ENCODE results near the gene GSTM2.

Gene GSTM2

DNA sequence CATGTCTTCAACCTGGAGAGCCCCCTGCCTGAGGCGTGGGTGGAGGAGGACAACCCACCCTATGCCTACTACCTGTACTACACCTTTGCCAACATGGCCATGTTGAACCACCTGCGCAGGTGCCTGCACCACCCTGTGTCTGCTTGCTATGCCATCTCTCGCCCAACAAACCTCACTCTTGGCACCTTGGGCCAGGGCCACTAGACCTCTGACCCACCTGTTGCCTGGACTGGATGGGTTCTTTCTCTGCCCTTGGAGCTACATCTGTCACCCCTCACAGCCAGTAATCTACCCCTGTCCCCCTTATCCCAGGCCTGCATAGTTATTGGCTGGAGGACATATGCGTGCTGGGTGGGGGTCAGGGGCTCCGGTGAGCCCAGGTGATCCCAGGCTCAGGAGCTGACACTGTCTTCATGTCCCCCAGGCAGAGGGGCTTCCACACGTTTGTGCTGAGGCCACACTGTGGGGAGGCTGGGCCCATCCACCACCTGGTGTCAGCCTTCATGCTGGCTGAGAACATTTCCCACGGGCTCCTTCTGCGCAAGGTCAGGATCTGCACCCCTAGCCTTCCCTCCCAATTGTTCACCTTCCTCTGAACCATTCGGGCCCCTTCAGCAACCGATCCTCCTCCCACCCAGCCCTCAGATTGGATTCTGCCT lies 38.4 kb upstream of the GSTM2 start:
- no peak for DNase-seq (ENCODE audit: low read depth, low spot score)

DNA sequence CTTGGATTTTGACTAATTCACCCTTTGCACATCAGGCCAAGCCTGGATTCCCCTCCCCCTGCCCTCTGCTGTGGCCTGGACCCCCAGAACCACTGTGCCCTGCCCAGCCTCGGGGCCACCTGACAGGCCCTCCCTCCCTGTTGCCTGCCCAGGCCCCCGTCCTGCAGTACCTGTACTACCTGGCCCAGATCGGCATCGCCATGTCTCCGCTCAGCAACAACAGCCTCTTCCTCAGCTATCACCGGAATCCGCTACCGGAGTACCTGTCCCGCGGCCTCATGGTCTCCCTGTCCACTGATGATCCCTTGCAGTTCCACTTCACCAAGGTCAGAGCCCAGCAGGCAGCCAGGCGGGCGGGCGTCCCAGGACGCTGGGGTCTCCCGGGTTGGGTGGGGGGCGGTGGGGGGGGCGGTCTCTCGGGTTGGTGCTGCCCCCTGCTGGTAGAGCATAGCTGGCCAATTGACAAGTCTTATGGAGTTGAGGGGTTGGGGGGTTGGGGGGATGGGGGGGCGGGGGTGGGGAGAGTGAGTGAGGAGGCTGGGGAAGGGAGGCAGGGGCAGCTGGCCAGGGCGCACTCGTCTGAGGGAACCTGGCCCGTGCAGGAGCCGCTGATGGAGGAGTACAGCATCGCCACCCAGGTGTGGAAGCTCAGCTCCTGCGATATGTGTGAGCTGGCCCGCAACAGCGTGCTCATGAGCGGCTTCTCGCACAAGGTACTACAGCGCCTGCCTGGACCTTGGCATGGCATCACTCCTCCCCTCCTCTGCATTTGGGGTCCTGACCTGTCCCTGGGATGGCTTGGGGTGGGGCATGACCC lies 37.6 kb upstream of the GSTM2 start:
- DNase-seq (ENCODE audit: low read depth, low spot score): no peak

DNA sequence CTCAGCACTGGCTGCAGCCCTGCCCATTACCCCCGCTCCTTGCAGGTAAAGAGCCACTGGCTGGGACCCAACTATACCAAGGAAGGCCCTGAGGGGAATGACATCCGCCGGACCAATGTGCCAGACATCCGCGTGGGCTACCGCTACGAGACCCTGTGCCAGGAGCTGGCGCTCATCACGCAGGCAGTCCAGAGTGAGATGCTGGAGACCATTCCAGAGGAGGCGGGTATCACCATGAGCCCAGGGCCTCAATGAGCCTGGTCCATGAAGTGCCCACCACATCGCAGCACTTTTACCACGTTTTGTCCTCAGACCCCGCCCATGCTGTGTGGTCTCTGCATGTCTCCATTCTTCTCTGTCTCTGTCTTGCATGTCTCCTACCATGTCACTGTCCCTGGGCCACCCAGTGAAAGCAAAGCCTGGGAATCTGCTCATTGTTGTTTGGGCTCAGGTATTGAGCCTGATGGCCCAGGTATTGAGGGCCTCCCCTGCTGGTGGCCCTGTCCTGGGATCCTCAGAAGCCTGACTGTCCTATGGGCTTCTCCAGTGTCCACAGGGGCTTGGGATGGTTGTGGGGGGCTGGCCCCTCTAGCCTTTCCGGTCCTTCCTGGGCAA lies 36.9 kb upstream of the GSTM2 start:
- no peak for DNase-seq (ENCODE audit: low read depth, low spot score)

DNA sequence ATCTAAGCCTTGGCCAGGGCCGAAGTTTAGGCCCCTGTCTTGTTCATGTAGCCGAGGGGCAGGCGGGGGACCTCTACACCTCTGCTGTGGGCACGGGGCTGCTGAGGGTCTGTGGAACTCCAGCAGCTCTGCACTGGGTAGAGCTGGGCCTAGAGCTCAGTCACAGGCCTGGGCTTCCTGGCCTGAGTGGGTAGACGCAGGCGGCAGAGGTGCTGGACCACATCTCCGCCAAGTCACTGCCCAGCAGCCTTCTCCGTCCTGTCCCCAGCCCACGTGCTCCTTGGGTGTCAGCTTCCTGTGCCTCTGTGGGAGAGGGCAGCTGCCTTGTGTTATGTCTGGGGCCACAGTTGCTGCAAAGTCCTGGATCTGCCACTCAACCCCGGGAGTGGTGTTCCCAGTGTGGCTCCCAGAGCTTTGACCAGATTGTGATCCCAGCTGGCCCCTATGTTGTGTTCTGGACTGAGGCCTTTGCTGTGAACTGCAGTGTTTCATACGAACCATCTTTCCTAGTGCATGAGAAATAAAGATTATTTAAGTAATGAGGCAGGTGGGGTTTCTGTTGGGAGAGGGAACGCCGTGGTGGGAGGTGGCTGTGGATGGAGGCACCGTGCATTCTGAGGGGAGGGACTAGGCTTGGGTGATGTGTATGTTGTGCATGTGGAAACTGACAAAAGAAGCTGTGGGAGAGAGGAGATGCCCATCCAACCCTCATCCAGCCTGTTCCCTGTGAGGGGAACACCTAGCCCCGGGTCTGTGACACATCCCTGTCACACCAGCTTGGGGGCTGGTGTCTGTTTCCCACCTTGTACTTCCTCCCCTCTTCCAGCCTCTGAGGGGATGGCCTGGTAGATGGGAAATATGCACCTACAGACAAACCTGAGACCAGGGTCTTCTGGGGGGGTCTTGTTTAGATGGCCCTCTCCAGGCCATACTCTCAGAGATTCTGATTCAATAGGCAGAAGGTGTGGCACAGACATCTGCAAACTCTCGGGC lies 36.0 kb upstream of the GSTM2 start:
- no peak for DNase-seq (ENCODE audit: low read depth, low spot score)

DNA sequence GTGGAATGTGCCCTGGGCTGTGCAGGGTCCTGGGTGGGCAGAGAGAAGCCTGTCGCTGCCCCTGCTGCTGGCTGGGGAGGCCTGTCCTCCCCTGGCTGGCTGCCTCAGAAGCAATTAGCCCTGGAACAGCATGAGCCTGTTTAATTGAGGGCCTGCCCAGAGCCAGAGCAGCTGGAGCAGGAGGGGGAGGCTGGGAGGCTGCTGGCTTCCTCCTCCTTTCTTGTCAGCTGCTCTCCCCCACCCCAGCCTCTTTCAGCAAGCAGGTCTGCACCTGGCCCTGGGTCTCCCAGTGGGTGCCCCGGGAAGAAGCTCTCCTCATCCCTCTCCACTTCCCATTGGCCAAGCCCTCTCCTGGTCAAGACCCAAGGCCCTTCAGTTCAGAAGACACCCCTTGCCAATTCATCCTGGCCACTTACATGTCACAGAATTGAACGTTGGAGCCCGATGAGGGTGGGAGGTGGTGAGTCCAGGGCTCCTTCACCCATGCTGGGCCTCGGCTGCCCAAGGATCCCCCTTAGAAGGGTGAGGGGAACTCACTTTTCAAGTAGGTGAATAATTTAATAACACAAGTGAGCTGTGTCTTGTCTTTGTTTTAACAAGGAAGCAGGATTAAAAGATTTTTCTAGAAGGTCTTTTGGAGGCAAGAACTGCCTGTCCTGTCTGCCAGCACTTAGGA lies 35.0 kb upstream of the GSTM2 start:
- no peak for DNase-seq (ENCODE audit: low read depth, low spot score)

DNA sequence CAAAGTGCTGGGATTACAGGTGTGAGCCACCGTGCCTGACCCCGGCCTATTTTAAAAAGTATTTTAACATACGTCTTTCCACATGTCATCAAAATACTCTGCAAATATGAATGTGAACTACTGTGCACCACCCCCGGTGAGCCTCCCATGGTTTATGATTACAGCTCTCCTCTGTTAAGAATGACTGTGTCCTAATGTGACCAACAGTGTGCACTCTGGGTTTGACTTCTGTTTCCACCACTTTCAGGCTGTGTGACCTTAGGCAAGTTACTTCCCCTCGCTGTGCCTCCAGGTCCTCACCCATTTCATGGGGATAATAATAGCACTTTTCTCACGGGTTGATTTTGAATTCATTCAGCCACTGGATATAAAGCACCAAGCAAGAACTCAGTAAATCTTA lies 33.6 kb upstream of the GSTM2 start:
- DNase-seq (ENCODE audit: low read depth, low spot score): no peak

DNA sequence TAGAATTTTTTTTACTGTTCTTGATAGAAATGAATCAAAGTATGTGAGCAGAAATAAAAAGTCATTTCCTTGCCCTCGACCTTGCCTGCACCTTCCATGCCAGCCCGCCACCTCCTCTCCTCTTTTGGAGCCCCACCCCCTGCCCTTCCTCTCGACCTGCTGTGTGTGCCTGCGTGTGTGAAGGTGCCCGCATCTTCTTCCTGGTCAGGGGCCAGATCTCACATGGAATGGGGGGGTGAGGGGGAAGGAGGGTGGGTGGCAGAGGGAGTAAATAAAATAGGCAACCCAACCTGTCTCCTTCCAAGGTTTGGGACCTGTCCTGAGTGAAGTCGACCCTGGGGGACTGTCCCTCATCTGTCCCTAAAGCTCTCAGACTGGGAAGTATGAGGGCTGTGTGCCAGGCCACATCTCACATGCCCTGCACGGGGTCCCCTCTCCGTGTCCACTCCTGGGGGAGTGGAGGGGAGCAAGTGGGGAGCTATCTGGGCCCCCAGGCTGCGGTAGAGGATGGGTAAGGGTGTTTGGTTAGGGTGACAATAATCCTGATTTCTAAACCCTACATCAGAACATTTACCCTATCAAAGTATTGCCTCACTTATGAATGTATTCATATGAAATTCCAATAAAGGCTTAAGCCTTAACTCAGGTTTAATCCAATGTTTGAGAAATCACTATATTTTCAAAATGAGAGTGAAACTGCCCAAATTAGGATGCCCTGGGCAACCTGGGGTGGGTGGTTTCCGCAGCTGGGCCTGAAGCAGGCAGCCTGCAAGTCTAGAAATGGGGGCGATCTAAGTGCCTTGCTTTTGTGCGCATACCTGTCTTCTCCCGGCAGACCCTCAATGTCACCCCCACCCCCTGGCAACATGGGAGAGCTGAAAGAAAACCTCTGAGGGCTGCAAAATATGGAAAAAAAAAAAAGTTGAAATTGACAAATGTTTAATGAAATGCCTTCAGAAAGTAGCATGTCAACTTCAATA lies 32.8 kb upstream of the GSTM2 start:
- DNase-seq (ENCODE audit: low read depth, low spot score): no peak

DNA sequence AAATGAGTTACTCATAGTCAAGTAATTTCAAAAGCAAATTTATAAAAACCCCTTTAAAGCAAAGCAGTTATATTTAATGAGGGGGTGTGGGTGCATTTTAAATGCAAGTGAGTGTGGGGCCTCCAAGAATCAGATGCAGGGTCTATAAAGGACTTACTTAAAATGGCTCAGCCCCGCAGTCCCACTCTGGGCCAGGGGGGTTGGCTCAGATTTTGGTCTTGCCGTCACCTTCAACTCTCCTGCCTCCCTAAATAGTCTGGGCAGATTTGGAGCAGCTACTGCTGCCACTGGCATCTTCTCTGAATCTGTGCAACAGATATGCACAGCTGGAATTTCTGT lies 32.0 kb upstream of the GSTM2 start:
- no peak for DNase-seq (ENCODE audit: low read depth, low spot score)

DNA sequence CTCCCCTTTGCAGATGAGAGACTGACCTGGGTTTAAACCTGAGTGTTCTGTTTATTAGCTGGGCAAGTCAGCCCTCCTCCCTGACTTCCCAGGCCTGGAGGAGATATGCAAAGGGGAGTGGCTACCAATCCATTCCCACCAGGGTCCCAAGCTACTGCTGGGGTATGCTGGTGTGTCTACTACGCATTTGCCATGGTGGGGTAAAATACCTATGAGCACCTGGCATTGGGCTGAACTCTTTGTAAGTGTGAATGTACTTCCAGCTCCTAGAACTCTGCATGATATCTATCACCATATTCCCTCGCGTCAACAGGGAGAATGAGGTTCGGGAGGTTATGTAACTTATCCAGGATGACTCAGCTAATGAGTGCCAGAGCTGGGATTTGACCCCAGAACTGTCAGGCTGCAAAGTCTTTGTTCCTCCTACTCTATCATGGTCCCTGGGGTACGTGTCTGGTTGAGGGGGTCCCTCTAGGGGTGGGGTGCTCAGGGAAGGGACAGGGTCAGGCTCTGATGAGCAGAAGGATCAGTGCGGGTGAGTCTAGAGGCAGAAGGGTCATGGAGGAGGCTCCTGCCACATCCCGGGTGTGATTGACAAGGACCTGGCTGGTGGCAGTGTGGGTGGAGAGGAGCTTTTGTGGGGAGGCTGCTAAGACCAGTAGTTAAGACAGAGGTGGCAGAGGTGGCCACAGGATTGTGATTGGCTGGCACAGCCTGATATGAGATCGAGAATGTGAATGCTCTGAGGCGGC lies 31.5 kb upstream of the GSTM2 start:
- no peak for DNase-seq (ENCODE audit: low read depth, low spot score)

DNA sequence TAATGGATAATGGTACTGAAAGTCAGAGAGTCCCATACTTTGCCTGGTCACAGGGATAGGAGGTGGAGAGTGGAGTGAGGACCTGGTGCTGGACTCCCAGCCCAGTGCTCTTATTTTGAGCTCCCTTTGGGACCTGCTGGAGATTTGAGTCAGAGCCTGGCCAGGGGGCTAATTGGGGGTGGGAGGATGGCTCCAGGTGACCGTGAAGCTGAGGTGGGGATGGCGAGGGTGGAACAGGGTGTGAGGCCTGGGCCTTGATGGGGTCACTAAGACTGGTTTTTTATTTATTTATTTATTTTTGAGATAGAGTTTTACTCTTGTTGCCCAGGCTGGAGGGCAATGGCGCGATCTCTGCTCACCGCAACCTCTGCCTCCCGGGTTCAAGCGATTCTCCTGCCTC lies 30.4 kb upstream of the GSTM2 start:
- no peak for DNase-seq (ENCODE audit: low read depth, low spot score)

DNA sequence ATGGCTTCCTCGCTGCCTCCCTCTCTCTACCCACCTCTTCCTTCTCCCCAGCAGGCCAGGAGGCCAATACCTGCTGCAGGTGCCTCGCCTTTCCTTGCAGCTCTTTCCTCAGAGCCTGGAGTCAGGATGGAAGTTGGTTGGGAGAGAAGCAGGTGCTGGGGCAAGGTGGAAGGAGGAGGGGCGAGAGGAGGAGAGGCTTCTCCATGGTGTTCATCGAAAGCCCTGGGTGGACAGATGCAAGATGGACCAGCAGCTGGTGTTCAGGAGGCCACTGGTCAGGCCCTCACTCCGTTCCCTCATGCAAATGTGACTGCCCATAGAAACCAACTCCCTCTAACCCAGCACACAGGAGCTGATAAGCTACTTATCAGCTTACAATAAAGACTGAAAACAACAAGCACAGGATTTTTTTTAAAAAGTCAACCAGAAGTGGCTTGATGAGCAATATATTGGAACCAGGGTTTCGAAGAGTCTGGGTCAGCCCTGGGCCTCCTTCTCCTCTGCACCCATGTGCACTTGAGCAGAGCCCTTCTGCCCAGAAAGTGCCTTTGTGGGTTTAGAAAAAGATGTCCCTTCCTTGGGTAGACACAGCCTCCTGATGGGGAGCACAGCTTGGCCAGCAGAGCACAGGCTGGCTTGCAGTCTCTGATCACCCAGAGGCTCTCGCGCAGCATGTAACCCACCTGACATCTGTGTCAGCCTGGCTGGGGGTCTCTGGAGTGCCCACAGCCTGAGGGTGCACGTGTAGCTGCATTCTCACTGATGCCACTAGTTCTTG lies 28.6 kb upstream of the GSTM2 start:
- no peak for DNase-seq (ENCODE audit: low read depth, low spot score)

DNA sequence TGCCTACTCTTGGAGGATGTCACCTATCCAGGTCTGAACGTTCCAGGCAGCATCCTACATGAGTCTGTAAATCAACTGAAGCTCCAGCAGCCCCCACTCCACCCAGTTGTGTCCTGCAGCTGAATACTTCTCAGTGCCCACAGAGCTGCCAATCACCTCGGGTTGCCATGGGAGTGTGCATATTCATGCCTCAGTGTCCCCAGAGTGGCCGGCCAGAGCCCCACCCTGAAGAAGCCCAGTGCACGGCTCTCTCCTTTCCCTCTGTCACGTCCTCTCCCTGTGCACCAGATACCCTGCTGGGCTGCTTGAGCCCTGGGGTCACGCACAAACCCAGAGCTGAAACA lies 28.0 kb upstream of the GSTM2 start:
- DNase-seq (ENCODE audit: low read depth, low spot score): no peak

DNA sequence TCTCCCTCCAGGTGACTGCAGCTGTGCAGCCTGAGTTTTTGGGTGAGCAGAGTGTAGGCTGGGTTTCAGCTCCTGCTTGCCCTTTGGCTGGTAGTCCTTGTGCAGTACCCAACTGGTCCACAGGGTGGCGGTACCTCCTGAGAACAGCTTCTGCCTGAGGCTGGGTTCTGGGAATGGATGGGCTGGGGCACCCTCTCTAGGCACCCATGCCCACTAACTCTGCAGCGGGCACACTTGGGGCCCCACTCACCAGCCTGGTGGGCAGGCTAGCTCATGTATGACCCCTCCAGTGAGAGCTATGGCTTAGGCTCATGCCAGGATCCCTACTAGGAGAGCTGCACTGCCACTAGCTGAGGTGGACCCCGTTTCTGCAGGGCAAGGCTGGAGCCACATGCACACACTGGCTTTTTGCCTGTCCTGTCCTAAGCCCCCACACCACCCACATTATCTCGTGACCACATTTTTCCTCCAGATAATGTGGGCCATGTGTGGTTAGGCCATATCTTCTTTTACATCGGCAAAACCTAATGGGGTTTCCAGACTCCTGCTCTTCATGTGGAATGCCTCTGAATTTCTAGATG lies 27.5 kb upstream of the GSTM2 start:
- DNase-seq (ENCODE audit: low read depth, low spot score): no peak

DNA sequence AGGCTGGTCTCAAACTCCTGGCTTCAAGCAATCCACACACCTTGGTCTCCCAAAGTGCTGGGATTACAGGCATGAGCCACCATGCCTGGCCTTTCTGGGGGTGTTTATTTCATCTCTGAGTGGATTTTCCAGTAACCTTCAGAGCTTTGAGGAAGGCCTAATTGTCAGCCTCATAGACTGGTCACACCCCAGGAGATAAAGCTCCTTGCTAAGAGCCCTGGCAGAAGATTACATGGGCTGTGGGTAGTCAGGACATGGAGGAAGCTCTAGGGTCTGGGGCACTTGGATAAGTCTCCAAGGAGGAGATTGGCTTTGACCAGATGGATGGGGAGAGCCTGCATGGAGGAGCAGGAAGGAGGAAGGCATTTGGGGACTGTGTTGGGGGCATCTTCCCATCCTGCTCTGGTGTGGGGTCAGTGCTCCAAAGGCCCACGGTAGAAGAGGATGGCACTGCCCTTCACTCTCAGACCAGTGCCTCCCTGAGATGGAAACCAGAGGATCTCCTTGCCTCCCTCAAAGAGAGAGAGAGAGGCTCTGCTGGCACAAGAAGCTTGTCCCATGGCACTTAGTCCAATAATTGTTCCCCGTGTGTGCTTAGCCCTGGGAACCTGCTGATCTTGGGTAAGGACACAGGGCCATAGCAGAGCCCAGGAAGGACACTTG lies 26.6 kb upstream of the GSTM2 start:
- DNase-seq (ENCODE audit: low read depth, low spot score): no peak

DNA sequence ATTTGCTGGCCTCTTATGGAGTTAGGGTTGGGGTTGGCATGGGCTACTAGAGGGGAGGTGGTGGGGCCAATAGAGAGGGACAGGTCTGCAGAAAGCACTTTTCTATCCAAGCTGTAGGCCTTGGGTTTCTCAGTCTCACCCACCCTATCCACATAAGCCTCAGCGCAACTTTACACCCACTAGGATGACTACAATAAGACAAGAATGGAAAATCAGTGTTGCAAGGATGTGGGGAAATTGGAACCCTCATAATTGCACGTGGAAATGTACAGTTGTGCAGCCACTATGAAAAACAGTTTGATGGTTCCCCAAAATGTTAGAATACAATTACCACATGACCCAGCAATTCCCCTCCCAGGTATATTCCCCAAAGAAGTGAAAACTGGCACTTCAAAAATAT lies 26.0 kb upstream of the GSTM2 start:
- DNase-seq (ENCODE audit: low read depth, low spot score): no peak

DNA sequence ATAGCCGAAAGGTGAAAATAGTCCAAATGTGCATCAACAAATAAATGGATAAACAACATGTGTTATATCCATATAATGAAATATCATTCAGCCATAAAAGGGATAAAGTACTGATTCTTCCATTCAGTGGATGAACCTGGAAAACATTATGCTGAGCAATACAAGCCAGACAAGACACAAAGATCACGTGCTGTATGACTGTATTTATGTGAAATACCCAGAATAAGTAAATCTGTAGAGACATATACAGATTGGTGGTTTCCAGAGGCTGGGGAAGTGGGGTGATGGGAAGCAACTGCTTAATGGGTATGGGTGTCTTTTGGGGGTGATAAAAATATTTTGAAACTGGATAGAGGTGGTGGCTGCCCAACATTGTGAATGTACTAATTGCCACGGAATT lies 25.2 kb upstream of the GSTM2 start:
- no peak for DNase-seq (ENCODE audit: low read depth, low spot score)

DNA sequence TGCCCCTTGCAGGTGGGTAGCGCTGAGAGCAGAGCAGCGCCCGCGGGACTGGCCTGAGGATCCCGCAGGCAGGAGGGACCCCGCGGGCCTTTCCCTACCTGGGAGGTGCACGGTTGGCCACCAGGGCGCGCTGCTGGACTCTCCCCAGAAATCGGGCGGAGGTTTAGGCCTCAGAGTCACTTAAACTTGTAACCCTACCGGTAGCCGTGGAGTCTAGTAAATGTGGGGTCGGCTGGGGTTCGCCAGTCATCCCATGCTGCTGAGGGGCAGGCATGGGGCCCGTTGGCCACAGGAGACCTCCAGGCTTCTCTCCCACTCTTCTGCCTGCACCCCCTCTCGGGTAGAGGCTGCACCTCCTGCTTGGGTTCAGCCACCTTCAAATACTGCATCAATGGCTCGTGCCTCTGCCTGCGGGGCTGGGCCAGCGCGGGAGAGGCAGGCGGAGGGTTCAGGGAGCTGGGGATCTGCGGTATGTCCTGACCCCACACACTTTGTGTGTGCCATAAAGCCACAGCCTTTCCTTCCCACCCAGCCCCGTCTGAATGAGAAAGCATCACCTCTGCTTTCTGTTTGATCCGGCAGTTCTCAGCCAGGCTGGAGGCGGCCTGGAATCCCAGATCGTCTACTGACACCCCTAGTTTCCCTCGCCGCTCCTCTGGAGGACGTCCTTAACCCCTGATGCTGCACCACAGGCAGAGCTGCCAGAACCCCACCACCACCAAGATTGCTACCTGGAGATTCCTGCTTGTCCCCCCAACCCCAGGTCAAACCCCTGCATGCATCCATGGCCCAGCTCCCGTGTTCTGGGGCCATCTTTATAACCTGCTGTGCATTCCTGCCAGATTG lies 24.2 kb upstream of the GSTM2 start:
- no peak for DNase-seq (ENCODE audit: low read depth, low spot score)

Data from iPS DF 19.7 (cell line).